Hepatocyte (in vitro differentiated cells): ENCODE data around the gene PRIM1. TPM values are rescaled to one million over a fixed set of nuclear protein-coding genes. Genes with fewer than 3 reads are reported as not detected.

ENCODE experiments used
- DNase-seq: peaks from one replicate; pipeline ENCODE4 v3.0.0-alpha.2; 2016; ENCODE audit warnings: low spot score
- H2AFZ ChIP-seq: fragments of 200-600 bp; sonication (generic); 2 replicates; pipeline ENCODE4 v1.6.0; 2016; ENCODE audit warnings: antibody characterized with exemption, mild to moderate bottlenecking
- H3K27ac ChIP-seq: fragments of 200-600 bp; sonication (generic); 2 replicates; pipeline ENCODE4 v1.5.1; 2016; ENCODE audit warnings: mild to moderate bottlenecking
- H3K27me3 ChIP-seq: fragments of 200-600 bp; sonication (generic); 2 replicates; pipeline ENCODE4 v1.6.1; 2016
- H3K36me3 ChIP-seq: fragments of 200-600 bp; sonication (generic); replicated peaks from 2 replicates; pipeline ENCODE4 v1.5.1; 2016; ENCODE audit warnings: low read depth; ENCODE audit not compliant: insufficient read depth
- H3K4me1 ChIP-seq: fragments of 200-600 bp; sonication (generic); 2 replicates; pipeline ENCODE4 v1.5.1; 2016; ENCODE audit warnings: mild to moderate bottlenecking, moderate library complexity; ENCODE audit not compliant: insufficient read depth
- H3K4me2 ChIP-seq: fragments of 200-600 bp; sonication (generic); 2 replicates; pipeline ENCODE4 v1.6.0; 2016
- H3K4me3 ChIP-seq: fragments of 200-600 bp; sonication (generic); 2 replicates; pipeline ENCODE4 v1.5.1; 2016; ENCODE audit warnings: mild to moderate bottlenecking
- H3K79me2 ChIP-seq: fragments of 200-600 bp; sonication (generic); 2 replicates; pipeline ENCODE4 v1.6.0; 2017; ENCODE audit warnings: mild to moderate bottlenecking
- H3K9me2 ChIP-seq: fragments of 200-600 bp; sonication (generic); replicated peaks from 2 replicates; pipeline ENCODE4 v1.6.0; 2017; ENCODE audit warnings: mild to moderate bottlenecking; ENCODE audit not compliant: insufficient read depth
- H3K9me3 ChIP-seq: fragments of 200-600 bp; sonication (generic); 2 replicates; pipeline ENCODE4 v1.5.1; 2016; ENCODE audit warnings: low read depth, mild to moderate bottlenecking
- H4K20me1 ChIP-seq: fragments of 200-600 bp; sonication (generic); 2 replicates; pipeline ENCODE4 v1.6.0; 2016; ENCODE audit warnings: mild to moderate bottlenecking; ENCODE audit not compliant: insufficient read depth, poor library complexity, severe bottlenecking
- CTCF ChIP-seq: fragments of 200-600 bp; sonication (generic); IDR thresholded peaks from 2 replicates; pipeline ENCODE4 v1.5.1; 2016; ENCODE audit warnings: antibody characterized with exemption, mild to moderate bottlenecking; ENCODE audit not compliant: poor library complexity
- EZH2 ChIP-seq: fragments of 200-600 bp; sonication (generic); IDR thresholded peaks from 2 replicates; pipeline ENCODE4 v1.6.1; 2016; ENCODE audit warnings: antibody characterized with exemption, mild to moderate bottlenecking, borderline replicate concordance
- EZH2phosphoT487 ChIP-seq: fragments of 200-600 bp; sonication (generic); IDR thresholded peaks from one replicate; pipeline ENCODE4 v1.6.1; 2018; ENCODE audit warnings: antibody characterized with exemption, mild to moderate bottlenecking, low read depth, moderate library complexity; ENCODE audit not compliant: unreplicated experiment, severe bottlenecking
- WGBS: methylation state at CpG from one replicate; pipeline ENCODE4 v1.1.6; 2016; ENCODE audit warnings: low lambda C conversion rate; ENCODE audit errors: missing lambda C conversion rate; 5-methylcytosine and 5-hydroxymethylcytosine counted together
- polyA plus RNA-seq: library from polyadenylated mRNA; unstranded; fragments of >200 nt; fragmentation: Nextera tagmentation; extraction: Ambion mirVana; gene quantifications from 2 replicates; pipeline ENCODE4 v1.2.1, GENCODE V29; 2016
- total RNA-seq: library from RNA; depleted of rRNA; stranded (reverse); fragments of >200 nt; gene quantifications from 2 replicates; pipeline ENCODE4 v1.2.3, GENCODE V29; 2014

The PRIM1 gene
- total and polyA plus RNA-seq, 2 experiments from 2014 or later: 5.9 to 6.8 TPM

- Histone ChIP-seq H3K27ac (no peak overlapping the region), H3K79me2 (no peaks in the 10 kb centered on the region), H4K20me1 (no peaks in the 10 kb centered on the region), H3K4me1 (no peaks in the 10 kb centered on the region), H3K4me3 (no peak overlapping the region), H3K9me3 (no peaks in the 10 kb centered on the region), H3K9me2 (no peaks in the 10 kb centered on the region), H2AFZ (no peak overlapping the region), H3K27me3 (no peaks in the 10 kb centered on the region), H3K36me3 (no peaks in the 10 kb centered on the region), H3K4me2 (no peak overlapping the region)
- TF ChIP-seq EZH2: no peak
- no peak for DNase-seq
- WGBS: 78% methylated on average over 2 of the region's 2 CpGs
These were observed 33.2 kb upstream of the PRIM1 start for GRCh38 chr12:56785141-56785865.

- no peak overlapping the region for H2AFZ ChIP-seq
- no peaks in the 10 kb centered on the region for H4K20me1 ChIP-seq
- no peak for TF ChIP-seq EZH2
- no peak for TF ChIP-seq CTCF
- TF ChIP-seq EZH2phosphoT487: no peak
- no peaks in the 10 kb centered on the region for H3K36me3 ChIP-seq
- no peaks in the 10 kb centered on the region for H3K9me2 ChIP-seq
- H3K27ac ChIP-seq: no peak overlapping the region
- no peak for DNase-seq
- H3K27me3 ChIP-seq: no peaks in the 10 kb centered on the region
- H3K9me3 ChIP-seq: no peaks in the 10 kb centered on the region
- no peaks in the 10 kb centered on the region for H3K4me1 ChIP-seq
- H3K4me2 ChIP-seq: no peak overlapping the region
- 100% methylated on average over 4 of the region's 4 CpGs for WGBS
- no peak overlapping the region for H3K4me3 ChIP-seq
- H3K79me2 ChIP-seq: no peaks in the 10 kb centered on the region
These were observed 29.6 kb upstream of the PRIM1 start for GRCh38 chr12:56781726-56782125.

- H3K27ac ChIP-seq: no peak overlapping the region
- no peaks in the 10 kb centered on the region for H4K20me1 ChIP-seq
- WGBS: 98% methylated on average over 17 of the region's 17 CpGs
- no peaks in the 10 kb centered on the region for H3K9me3 ChIP-seq
- no peak overlapping the region for H3K4me2 ChIP-seq
- H3K4me1 ChIP-seq: no peaks in the 10 kb centered on the region
- no peak for DNase-seq
- H3K4me3 ChIP-seq: no peak overlapping the region
- no peak for TF ChIP-seq EZH2phosphoT487
- TF ChIP-seq CTCF: no peak
- no peak for TF ChIP-seq EZH2
- H2AFZ ChIP-seq: no peak overlapping the region
- no peaks in the 10 kb centered on the region for H3K9me2 ChIP-seq
- no peaks in the 10 kb centered on the region for H3K27me3 ChIP-seq
- H3K36me3 ChIP-seq: no peaks in the 10 kb centered on the region
- no peaks in the 10 kb centered on the region for H3K79me2 ChIP-seq
These were observed 26.6 kb upstream of the PRIM1 start for GRCh38 chr12:56778756-56779155.

GRCh38 chr12:56776654-56777053, 24.5 kb upstream of the PRIM1 start:
- DNase-seq: no peak
- no peak for TF ChIP-seq CTCF
- TF ChIP-seq EZH2: no peak
- no peak for TF ChIP-seq EZH2phosphoT487
- Histone ChIP-seq H3K4me2 (no peak overlapping the region), H2AFZ (no peak overlapping the region), H3K36me3 (no peaks in the 10 kb centered on the region), H3K4me1 (no peaks in the 10 kb centered on the region), H3K4me3 (no peak overlapping the region), H4K20me1 (no peaks in the 10 kb centered on the region), H3K27me3 (no peaks in the 10 kb centered on the region), H3K27ac (no peak overlapping the region), H3K9me2 (no peaks in the 10 kb centered on the region), H3K79me2 (no peaks in the 10 kb centered on the region), H3K9me3 (no peaks in the 10 kb centered on the region)
- 94% methylated on average over 3 of the region's 3 CpGs for WGBS
